H1 (cell line): ENCODE results near the gene FBXW5. TPM values are rescaled to one million over a fixed set of nuclear protein-coding genes. Genes with fewer than 3 reads are reported as not detected.
A peak's percentile ranks its signal among the peaks of the same experiment; 100 is the strongest.

Experiments used
- KDM4A ChIP-seq: IDR thresholded peaks from one replicate; pipeline ENCODE4 v1.7.1; 2012; ENCODE audit warnings: low read depth, mild to moderate bottlenecking, moderate library complexity, low read length, inconsistent platforms; ENCODE audit not compliant: severe bottlenecking
- YY1 ChIP-seq: IDR thresholded peaks from 2 replicates; pipeline ENCODE4 v1.6.1; 2011; ENCODE audit warnings: low read depth, mild to moderate bottlenecking, low read length
- polyA plus RNA-seq, 7 experiments: library from polyadenylated mRNA; depleted of rRNA in 3 of 7; stranded (reverse) in 5 of 7; unstranded in 2 of 7; fragments of >200 nt in 5 of 7; fragments of 200-250 nt in 2 of 7; gene quantifications; 1 replicate in 5 of 7; 2 replicates in 1 of 7; 4 replicates in 1 of 7; pipeline versions ENCODE4 v1.2.1 to v1.2.3, GENCODE V29; 2011 to 2013; ENCODE audit warnings: missing spikeins in 2 of 7, mixed read lengths in 2 of 7
- total RNA-seq: library from RNA; stranded (reverse); fragmentation: NEBNext Ultra II Directional; extraction: Animal tissue kit (Norgen Biotek cat#: 25700); gene quantifications from 2 replicates; pipeline ENCODE4 v1.2.1, GENCODE V29; 2021

The FBXW5 gene
- total and polyA plus RNA-seq, 2 of the 8 experiments (the other 6 are each of a cell fraction or from before 2014, with no cell fraction given) = 49.0 to 71.0 TPM

DNA sequence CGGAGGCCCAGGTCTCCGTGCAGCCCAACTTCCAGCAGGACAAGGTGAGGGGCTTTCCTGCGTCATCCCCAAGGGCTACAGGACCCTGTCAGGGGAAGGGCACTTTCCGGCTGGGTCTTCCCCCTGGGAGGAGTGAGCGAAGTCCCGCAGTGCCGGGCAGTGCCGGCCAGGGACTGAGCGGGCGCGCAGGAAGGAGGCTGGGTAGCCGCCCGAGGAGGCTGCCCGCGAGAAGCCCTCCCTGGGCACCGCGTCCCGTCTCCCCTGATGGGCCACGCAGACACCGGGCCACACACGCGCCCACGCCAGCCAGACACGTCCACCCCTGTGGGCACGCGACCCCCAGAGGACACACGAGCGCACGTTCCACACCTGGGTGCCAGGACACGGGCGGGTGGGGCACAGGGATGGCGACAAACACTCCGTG lies 33.1 kb upstream of the FBXW5 start (continued):
- TF ChIP-seq KDM4A (peak; percentile 74), YY1 (no peak)
